Body of pancreas (tissue), 4 donors: Measurements from ENCODE around the gene KIF6.

ENCODE experiments used
- POLR2A ChIP-seq, 3 donors: fragments of 450-650 bp; IDR thresholded peaks; one replicate each; pipeline ENCODE4 v1.6.1; 2016; ENCODE audit warnings: antibody characterized with exemption in 3 of 3, mild to moderate bottlenecking in 2 of 3
- TF ChIP-seq, protein P1 (sequence below), 7 experiments: fragments of 450-650 bp in 4 of 7; fragments of 200-600 bp in 3 of 7; sonication (generic) in 3 of 7; IDR thresholded peaks; one replicate each; pipeline ENCODE4 v1.5.1; 2016 to 2019; ENCODE audit warnings: antibody characterized with exemption in 7 of 7

DNA sequence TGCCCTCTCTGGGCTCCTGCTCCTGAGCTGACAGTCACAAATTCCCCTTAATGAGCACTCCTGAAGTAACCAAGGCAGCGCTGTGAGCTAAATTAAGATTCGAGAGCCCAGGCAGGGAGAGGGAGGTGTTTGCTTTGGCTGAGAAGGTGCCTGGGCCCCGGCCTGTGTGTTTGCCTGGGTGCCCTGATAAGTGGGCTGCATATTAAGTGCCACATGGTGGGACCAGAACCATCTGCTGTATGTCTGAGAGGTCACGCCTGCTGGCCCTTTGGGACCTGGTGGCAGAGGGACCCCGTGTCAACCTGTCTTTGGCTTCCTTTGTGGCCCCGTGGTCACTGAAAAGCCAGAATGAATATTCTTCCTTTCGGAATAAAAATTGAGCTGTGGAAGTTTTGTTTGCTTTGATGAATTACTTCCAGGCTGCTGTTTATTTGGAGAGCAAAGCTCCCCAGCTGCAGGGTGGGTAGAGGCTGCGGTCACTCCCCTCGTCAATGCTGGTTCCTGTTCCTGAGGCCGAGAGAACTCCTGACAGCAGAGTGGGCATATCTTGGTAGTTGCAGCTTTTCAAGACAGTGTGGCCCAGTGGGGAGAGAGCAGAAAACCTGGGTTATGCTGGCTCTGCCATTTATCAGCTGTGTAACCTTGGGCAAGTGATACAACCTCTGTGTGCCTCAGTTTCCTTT, 385.2 kb downstream of the KIF6 start:
- TF ChIP-seq POLR2A (IDR thresholded peaks at IDR 0.05), result no peak
- TF ChIP-seq, protein P1, sequence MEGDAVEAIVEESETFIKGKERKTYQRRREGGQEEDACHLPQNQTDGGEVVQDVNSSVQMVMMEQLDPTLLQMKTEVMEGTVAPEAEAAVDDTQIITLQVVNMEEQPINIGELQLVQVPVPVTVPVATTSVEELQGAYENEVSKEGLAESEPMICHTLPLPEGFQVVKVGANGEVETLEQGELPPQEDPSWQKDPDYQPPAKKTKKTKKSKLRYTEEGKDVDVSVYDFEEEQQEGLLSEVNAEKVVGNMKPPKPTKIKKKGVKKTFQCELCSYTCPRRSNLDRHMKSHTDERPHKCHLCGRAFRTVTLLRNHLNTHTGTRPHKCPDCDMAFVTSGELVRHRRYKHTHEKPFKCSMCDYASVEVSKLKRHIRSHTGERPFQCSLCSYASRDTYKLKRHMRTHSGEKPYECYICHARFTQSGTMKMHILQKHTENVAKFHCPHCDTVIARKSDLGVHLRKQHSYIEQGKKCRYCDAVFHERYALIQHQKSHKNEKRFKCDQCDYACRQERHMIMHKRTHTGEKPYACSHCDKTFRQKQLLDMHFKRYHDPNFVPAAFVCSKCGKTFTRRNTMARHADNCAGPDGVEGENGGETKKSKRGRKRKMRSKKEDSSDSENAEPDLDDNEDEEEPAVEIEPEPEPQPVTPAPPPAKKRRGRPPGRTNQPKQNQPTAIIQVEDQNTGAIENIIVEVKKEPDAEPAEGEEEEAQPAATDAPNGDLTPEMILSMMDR (IDR thresholded peaks at IDR 0.05), result no peak
